Keratinocyte (primary cell): ENCODE results near the gene HECTD4.

ENCODE experiments used
- EZH2 ChIP-seq: IDR thresholded peaks from one replicate; pipeline ENCODE4 v1.6.1; 2012; ENCODE audit warnings: inconsistent platforms, mild to moderate bottlenecking, low read length, moderate library complexity
- TF ChIP-seq, protein P1 (sequence below), 3 experiments: IDR thresholded peaks in 1 of 3; conservative IDR thresholded peaks in 1 of 3; optimal IDR thresholded peaks in 1 of 3; 2 replicates in 2 of 3; 3 replicates in 1 of 3; pipeline versions ENCODE3 to v1.5.1; 2011; ENCODE audit warnings: low read length in 3 of 3, mild to moderate bottlenecking in 3 of 3, moderate library complexity in 2 of 3, control low read depth in 1 of 3, inconsistent platforms in 1 of 3; ENCODE audit not compliant: insufficient read depth in 2 of 3; ENCODE audit errors: extremely low read depth in 1 of 3

DNA sequence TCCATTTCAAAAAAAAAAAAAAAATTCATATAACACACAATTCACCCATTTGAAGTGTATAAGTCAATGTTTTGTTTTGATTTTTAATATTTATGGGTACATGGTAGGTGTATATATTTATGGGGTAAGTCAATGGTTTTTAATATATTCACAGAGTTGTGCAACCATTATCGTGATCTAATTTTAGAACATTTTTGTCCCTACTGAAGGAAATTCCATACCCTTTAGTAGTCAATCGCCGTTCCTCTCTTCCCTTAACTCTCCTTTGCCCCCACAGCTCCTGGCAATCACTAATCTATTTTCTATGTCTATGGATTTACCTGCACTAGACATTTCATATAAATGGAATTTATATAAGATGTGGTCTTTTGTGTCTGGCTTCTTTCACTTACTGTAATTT, 164.1 kb downstream of the HECTD4 start:
- no peak for TF ChIP-seq EZH2
- TF ChIP-seq, protein P1, sequence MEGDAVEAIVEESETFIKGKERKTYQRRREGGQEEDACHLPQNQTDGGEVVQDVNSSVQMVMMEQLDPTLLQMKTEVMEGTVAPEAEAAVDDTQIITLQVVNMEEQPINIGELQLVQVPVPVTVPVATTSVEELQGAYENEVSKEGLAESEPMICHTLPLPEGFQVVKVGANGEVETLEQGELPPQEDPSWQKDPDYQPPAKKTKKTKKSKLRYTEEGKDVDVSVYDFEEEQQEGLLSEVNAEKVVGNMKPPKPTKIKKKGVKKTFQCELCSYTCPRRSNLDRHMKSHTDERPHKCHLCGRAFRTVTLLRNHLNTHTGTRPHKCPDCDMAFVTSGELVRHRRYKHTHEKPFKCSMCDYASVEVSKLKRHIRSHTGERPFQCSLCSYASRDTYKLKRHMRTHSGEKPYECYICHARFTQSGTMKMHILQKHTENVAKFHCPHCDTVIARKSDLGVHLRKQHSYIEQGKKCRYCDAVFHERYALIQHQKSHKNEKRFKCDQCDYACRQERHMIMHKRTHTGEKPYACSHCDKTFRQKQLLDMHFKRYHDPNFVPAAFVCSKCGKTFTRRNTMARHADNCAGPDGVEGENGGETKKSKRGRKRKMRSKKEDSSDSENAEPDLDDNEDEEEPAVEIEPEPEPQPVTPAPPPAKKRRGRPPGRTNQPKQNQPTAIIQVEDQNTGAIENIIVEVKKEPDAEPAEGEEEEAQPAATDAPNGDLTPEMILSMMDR (optimal IDR thresholded peaks at IDR 0.05 in 1 of 3, IDR thresholded peaks at IDR 0.05 in 1 of 3, conservative IDR thresholded peaks at IDR 0.05 in 1 of 3; ENCODE audit: extremely low read depth in 1 of 3, insufficient read depth in 2 of 3, low read length in 3 of 3) = no peak
